ENCODE measurements around the gene DNAJC9. TPM values are rescaled to one million over a fixed set of nuclear protein-coding genes. Genes with fewer than 3 reads are reported as not detected.
A peak's percentile ranks its signal among the peaks of the same experiment; 100 is the strongest.

DNAJC9 gene
- total and polyA plus RNA-seq, 2 of the 4 experiments (the other 2 are of a cell fraction) = 20.0 to 28.7 TPM

- POLR2A ChIA-PET (ENCODE audit: unreplicated experiment) = no interaction called here
- no TSS peak for BruUV-seq (replicated peaks)
These were observed 15.2 kb upstream of the DNAJC9 start for GRCh38 chr10:73262105-73262730.

More at GRCh38 chr10:73262105-73262730, 15.2 kb upstream of the DNAJC9 start:
- no peaks in the 10 kb centered on the region for H3K79me1 ChIP-seq (ENCODE audit: low read depth in 1 of 2, low read length in 2 of 2)
- in situ Hi-C loops (cut with MboI; ENCODE audit: low sequenced_read_pairs) (loop anchor here (25.0 kb wide), 1 partner anchor 375 kb away; the partner anchor contains the start of gene MYOZ1), intact Hi-C loops (cut with micrococcal nuclease) (loop anchor here (5.0 kb wide), 1 partner anchor 380 kb away; the partner anchor contains the start of gene MYOZ1), dilution Hi-C loops (cut with HindIII; ENCODE audit: low sequenced_read_pairs, unreplicated experiment) (no loop called here)
- H3K27ac ChIP-seq (ENCODE audit: insufficient read depth, low read length) = no peak overlapping the region
- no peaks in the 10 kb centered on the region for H3K9me1 ChIP-seq (ENCODE audit: insufficient read depth, low read length)
- WGBS, 2 experiments (ENCODE audit: extremely low coverage in 2 of 2, insufficient read length in 1 of 2) = no CpG with 5 or more reads among the region's 4 CpGs
- H2BK120ac ChIP-seq (ENCODE audit: low read depth, low read length) = no peak overlapping the region
- no peak overlapping the region for H3K4ac ChIP-seq (ENCODE audit: low read depth, low read length)
- no peak overlapping the region for H2BK5ac ChIP-seq (ENCODE audit: low read depth, low read length, poor library complexity, severe bottlenecking)
- H3K4me1 ChIP-seq (ENCODE audit: control insufficient read depth, insufficient read depth, low read length) = no peaks in the 10 kb centered on the region
- H2AFZ ChIP-seq (replicated peaks; ENCODE audit: low read length, poor library complexity) = no peak overlapping the region
- no peak for TF ChIP-seq RCOR1 (IDR thresholded peaks at IDR 0.05; ENCODE audit: insufficient replicate concordance, low read length)
- peak; percentile 31; the same call in 1 of the 2 replicates for TF ChIP-seq FOS (IDR thresholded peaks at IDR 0.05; ENCODE audit: low read depth, low read length)
- TF ChIP-seq CEBPB (IDR thresholded peaks at IDR 0.05; ENCODE audit: low read depth, low read length) = peak; percentile 84
- no peak overlapping the region for H3K56ac ChIP-seq (ENCODE audit: extremely low read depth, insufficient read depth, low read length)
- H3K27me3 ChIP-seq (ENCODE audit: control insufficient read depth, insufficient read depth, low read length) = peaks cover 3% of the 10 kb centered on the region
- H4K20me1 ChIP-seq (ENCODE audit: insufficient read depth, low read length) = no peaks in the 10 kb centered on the region
- H2BK20ac ChIP-seq (ENCODE audit: low read depth, low read length) = no peak overlapping the region
- no peak overlapping the region for H4K5ac ChIP-seq (ENCODE audit: low read depth, low read length)
- H4K8ac ChIP-seq (ENCODE audit: low read depth in 2 of 2, low read length in 2 of 2) = no peak overlapping the region; a peak in 1 of 4 replicates
- no peaks in the 10 kb centered on the region for H3K9me3 ChIP-seq (ENCODE audit: control insufficient read depth, insufficient read depth, low read length)
- H3K18ac ChIP-seq (ENCODE audit: low read depth, low read length) = no peak overlapping the region
- H2AK9ac ChIP-seq (replicated peaks; ENCODE audit: low read depth, low read length, poor library complexity) = no peak overlapping the region
- no peak overlapping the region for H2AK5ac ChIP-seq (ENCODE audit: low read depth, low read length)
- no peak overlapping the region for H3K23ac ChIP-seq (ENCODE audit: low read depth, low read length)
- H3K14ac ChIP-seq (replicated peaks; ENCODE audit: low read depth, low read length) = no peak overlapping the region
- H3K36me3 ChIP-seq (ENCODE audit: control insufficient read depth, insufficient read depth, low read length) = no peaks in the 10 kb centered on the region
- H2BK15ac ChIP-seq (ENCODE audit: low read depth, low read length) = no peak overlapping the region
- no peak overlapping the region for H3K4me3 ChIP-seq (ENCODE audit: insufficient read depth, low read depth, low read length)
- ATAC-seq (ENCODE audit: low read depth) (no peak), DNase-seq (peak; percentile 74)
- no peak overlapping the region for H3K4me2 ChIP-seq (ENCODE audit: low read depth, low read length)
- CTCF ChIA-PET = no interaction called here
- no peak overlapping the region for H4K91ac ChIP-seq (ENCODE audit: insufficient read depth, low read depth, low read length)
- H3K9ac ChIP-seq (ENCODE audit: low read depth, low read length) = no peak overlapping the region
